ENCODE data around the gene PRR9.

PRR9 gene

DNA sequence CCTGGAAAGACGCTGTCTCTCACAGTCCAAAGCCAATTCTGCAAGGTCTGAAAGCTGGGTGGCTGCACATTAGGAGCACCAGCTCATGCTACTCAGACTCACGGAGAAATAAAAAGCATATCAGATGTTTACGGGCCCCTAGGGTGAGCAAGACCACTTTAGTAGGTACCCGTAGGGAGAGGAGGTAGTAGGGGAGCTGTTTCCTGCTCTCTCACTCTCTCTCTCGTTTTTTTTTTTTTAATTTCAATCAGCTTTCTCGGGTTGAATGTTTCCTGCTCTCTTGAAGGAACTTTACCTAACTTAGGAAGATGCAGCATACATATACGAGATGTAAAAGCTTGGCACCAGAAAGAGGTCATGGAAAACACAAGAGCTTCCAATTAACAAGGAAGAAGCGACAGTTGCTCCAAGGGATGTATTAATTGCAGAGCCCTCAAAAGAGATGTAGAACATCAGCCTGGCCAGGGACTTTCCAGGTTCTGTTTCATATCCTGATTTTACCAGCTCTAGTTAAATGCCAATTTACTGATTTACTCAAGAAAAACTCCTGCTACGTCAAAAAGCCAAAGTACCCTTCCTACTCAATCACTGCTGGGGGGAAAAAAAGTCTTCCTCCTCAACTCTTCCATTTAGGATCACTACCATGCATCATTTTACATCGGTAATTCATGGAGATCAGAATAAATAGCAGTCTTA is 45.2 kb downstream of the PRR9 start:
- H3K27ac ChIP-seq: no peak overlapping the region
- TF ChIP-seq ZFX (IDR thresholded peaks at IDR 0.05): no peak
- TF ChIP-seq, protein P1, sequence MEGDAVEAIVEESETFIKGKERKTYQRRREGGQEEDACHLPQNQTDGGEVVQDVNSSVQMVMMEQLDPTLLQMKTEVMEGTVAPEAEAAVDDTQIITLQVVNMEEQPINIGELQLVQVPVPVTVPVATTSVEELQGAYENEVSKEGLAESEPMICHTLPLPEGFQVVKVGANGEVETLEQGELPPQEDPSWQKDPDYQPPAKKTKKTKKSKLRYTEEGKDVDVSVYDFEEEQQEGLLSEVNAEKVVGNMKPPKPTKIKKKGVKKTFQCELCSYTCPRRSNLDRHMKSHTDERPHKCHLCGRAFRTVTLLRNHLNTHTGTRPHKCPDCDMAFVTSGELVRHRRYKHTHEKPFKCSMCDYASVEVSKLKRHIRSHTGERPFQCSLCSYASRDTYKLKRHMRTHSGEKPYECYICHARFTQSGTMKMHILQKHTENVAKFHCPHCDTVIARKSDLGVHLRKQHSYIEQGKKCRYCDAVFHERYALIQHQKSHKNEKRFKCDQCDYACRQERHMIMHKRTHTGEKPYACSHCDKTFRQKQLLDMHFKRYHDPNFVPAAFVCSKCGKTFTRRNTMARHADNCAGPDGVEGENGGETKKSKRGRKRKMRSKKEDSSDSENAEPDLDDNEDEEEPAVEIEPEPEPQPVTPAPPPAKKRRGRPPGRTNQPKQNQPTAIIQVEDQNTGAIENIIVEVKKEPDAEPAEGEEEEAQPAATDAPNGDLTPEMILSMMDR (conservative IDR thresholded peaks at IDR 0.05): no peak

DNA sequence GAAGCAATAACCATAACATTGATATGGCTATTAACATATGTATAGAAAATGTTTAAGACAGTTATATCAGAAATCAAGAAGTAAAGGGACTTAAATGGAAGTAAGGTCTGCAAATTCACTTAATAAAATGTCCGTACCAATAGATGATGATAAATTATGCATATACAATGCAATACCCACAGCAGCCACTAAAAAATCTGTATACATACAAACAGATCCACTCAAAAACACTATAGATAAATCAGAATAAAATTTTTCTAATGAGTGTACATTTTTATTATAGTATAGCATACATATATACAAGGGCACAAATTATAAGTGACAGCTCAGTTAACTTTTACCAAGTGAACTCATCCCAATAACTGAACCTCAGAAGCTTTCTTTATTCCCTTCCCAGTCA is 48.1 kb downstream of the PRR9 start:
- TF ChIP-seq ZFX (IDR thresholded peaks at IDR 0.05): no peak
- TF ChIP-seq, protein P1 (conservative IDR thresholded peaks at IDR 0.05): peak; percentile 35; the same call in 1 of the 2 replicates
- H3K27ac ChIP-seq: no peak overlapping the region
